HepG2 (cell line): ENCODE results near the gene ART3. TPM values are rescaled to one million over a fixed set of nuclear protein-coding genes. Genes with fewer than 3 reads are reported as not detected.

Experiments used
- BCL6 ChIP-seq: IDR thresholded peaks from 2 replicates; pipeline ENCODE4 v1.6.1; 2016; ENCODE audit warnings: missing genetic modification reagents, missing compliant biosample characterization
- BRD4 ChIP-seq: sonication (generic); formaldehyde crosslinking; IDR thresholded peaks from 2 replicates; pipeline ENCODE4 v1.4.0; 2020; ENCODE audit warnings: missing genetic modification reagents
- CREB1 ChIP-seq, 2 experiments: fragments of 450-650 bp in 1 of 2; IDR thresholded peaks; 2 replicates each; pipeline ENCODE4 v1.6.1; 2016 to 2017; ENCODE audit warnings: control low read depth in 1 of 2, mild to moderate bottlenecking in 1 of 2, missing compliant biosample characterization in 1 of 2, missing genetic modification characterization in 1 of 2
- DMAP1 ChIP-seq: IDR thresholded peaks from 2 replicates; pipeline ENCODE4 v1.6.1; 2016
- FOXM1 ChIP-seq: sonication (generic); formaldehyde crosslinking; IDR thresholded peaks from 2 replicates; pipeline ENCODE4 v1.5.0; 2020; ENCODE audit warnings: missing genetic modification reagents
- MXD1 ChIP-seq: sonication (generic); formaldehyde crosslinking; IDR thresholded peaks from 2 replicates; pipeline ENCODE4 v1.4.0; 2020; ENCODE audit warnings: mild to moderate bottlenecking, missing genetic modification reagents
- NKX3-1 ChIP-seq: sonication (generic); formaldehyde crosslinking; IDR thresholded peaks from 2 replicates; pipeline ENCODE4 v1.5.0; 2020; ENCODE audit warnings: missing genetic modification reagents
- RBM39 ChIP-seq: fragments of 200-400 bp; formaldehyde crosslinking; IDR thresholded peaks from one replicate; pipeline ENCODE4 v1.6.1; 2018; ENCODE audit warnings: antibody characterized with exemption, mild to moderate bottlenecking, low read depth, low read length; ENCODE audit not compliant: poor library complexity, severe bottlenecking
- RFX5 ChIP-seq: IDR thresholded peaks from 2 replicates; pipeline ENCODE4 v1.6.1; 2011; ENCODE audit warnings: low read depth, low read length, improper control_type of control experiment
- SIN3A ChIP-seq: IDR thresholded peaks from 2 replicates; pipeline ENCODE4 v1.6.1; 2011; ENCODE audit warnings: low read depth, mild to moderate bottlenecking, control low read depth, low read length, borderline replicate concordance
- SP4 ChIP-seq: sonication (generic); formaldehyde crosslinking; IDR thresholded peaks from 2 replicates; pipeline ENCODE4 v1.8.1; 2023; ENCODE audit warnings: mild to moderate bottlenecking, missing genetic modification reagents
- SUZ12 ChIP-seq: fragments of 150-350 bp; IDR thresholded peaks from 2 replicates; pipeline ENCODE4 v1.6.1; 2014; ENCODE audit warnings: low read depth, low read length
- TEAD2 ChIP-seq: sonication (generic); formaldehyde crosslinking; IDR thresholded peaks from 2 replicates; pipeline ENCODE4 v1.9.0; 2021; ENCODE audit warnings: missing genetic modification reagents
- TOPORS ChIP-seq: sonication (generic); formaldehyde crosslinking; IDR thresholded peaks from 2 replicates; pipeline ENCODE4 v1.8.0; 2023; ENCODE audit warnings: mild to moderate bottlenecking, missing genetic modification reagents
- ZFP41 ChIP-seq: sonication (generic); formaldehyde crosslinking; IDR thresholded peaks from 2 replicates; pipeline ENCODE4 v1.4.0; 2020; ENCODE audit warnings: mild to moderate bottlenecking, missing genetic modification reagents, borderline replicate concordance
- ZIK1 ChIP-seq: sonication (generic); formaldehyde crosslinking; IDR thresholded peaks from 2 replicates; pipeline ENCODE4 v1.5.0; 2020; ENCODE audit warnings: mild to moderate bottlenecking, low read depth, missing genetic modification reagents, borderline replicate concordance
- ZNF136 ChIP-seq: sonication (generic); formaldehyde crosslinking; IDR thresholded peaks from 2 replicates; pipeline ENCODE4 v1.8.1; 2022; ENCODE audit warnings: low read depth, mild to moderate bottlenecking, moderate library complexity, missing genetic modification reagents
- ZNF143 ChIP-seq: sonication (generic); formaldehyde crosslinking; IDR thresholded peaks from 2 replicates; pipeline ENCODE4 v1.4.0; 2020; ENCODE audit warnings: missing genetic modification reagents
- ZNF232 ChIP-seq: sonication (generic); formaldehyde crosslinking; IDR thresholded peaks from 2 replicates; pipeline ENCODE4 v1.4.0; 2020; ENCODE audit warnings: missing genetic modification reagents, borderline replicate concordance
- ZNF256 ChIP-seq: sonication (generic); formaldehyde crosslinking; conservative IDR thresholded peaks from 2 replicates; pipeline ENCODE4 v1.4.0; 2020; ENCODE audit warnings: missing genetic modification reagents
- ZNF354B ChIP-seq: sonication (generic); formaldehyde crosslinking; IDR thresholded peaks from 2 replicates; pipeline ENCODE4 v1.8.0; 2022; ENCODE audit warnings: mild to moderate bottlenecking, missing genetic modification reagents
- ZNF441 ChIP-seq: sonication (generic); formaldehyde crosslinking; IDR thresholded peaks from 2 replicates; pipeline ENCODE4 v1.7.0; 2021; ENCODE audit warnings: missing genetic modification reagents, borderline replicate concordance
- ZNF589 ChIP-seq: sonication (generic); formaldehyde crosslinking; conservative IDR thresholded peaks from 2 replicates; pipeline ENCODE4 v1.8.0; 2022; ENCODE audit warnings: mild to moderate bottlenecking, moderate library complexity, missing genetic modification reagents
- ZNF670 ChIP-seq: sonication (generic); formaldehyde crosslinking; IDR thresholded peaks from 2 replicates; pipeline ENCODE4 v1.8.0; 2022; ENCODE audit warnings: mild to moderate bottlenecking, missing genetic modification reagents, borderline replicate concordance
- ZNF7 ChIP-seq: IDR thresholded peaks from 2 replicates; pipeline ENCODE4 v1.6.1; 2016; ENCODE audit warnings: missing biosample characterization, missing genetic modification reagents
- ZNF724P ChIP-seq: sonication (generic); formaldehyde crosslinking; IDR thresholded peaks from 2 replicates; pipeline ENCODE4 v1.8.0; 2022; ENCODE audit warnings: missing genetic modification reagents, borderline replicate concordance
- polyA plus RNA-seq, 8 experiments: library from polyadenylated mRNA; depleted of rRNA in 3 of 8; stranded (reverse) in 7 of 8; unstranded in 1 of 8; fragments of >200 nt; fragmentation: Illumina TruSeq in 4 of 8; extraction: Trizol in 4 of 8; gene quantifications; 2 replicates each; pipeline versions ENCODE4 v1.2.1 to v1.2.3, GENCODE V29; 2011 to 2016; ENCODE audit warnings: low read depth in 4 of 8, missing spikeins in 1 of 8, mixed read lengths in 1 of 8; ENCODE audit not compliant: insufficient read depth in 1 of 8
- total RNA-seq, 5 experiments: library from RNA; depleted of rRNA; stranded (reverse); fragments of >200 nt; fragmentation: Illumina TruSeq; extraction: Trizol; gene quantifications; 2 replicates each; pipeline ENCODE4 v1.2.3, GENCODE V29; 2016; ENCODE audit warnings: low read depth in 1 of 5
- TF ChIP-seq, protein P1 (sequence below): sonication (generic); IDR thresholded peaks from 2 replicates; pipeline ENCODE4 v1.6.1; 2016; ENCODE audit warnings: low read depth, borderline replicate concordance
- TF ChIP-seq, protein P2 (sequence below): IDR thresholded peaks from 2 replicates; pipeline ENCODE4 v1.6.1; 2016; ENCODE audit warnings: missing compliant biosample characterization, missing genetic modification reagents, borderline replicate concordance
- TF ChIP-seq, protein P3 (sequence below): sonication (generic); formaldehyde crosslinking; IDR thresholded peaks from 2 replicates; pipeline ENCODE4 v1.5.0; 2020; ENCODE audit warnings: missing genetic modification reagents

ART3 gene
- total and polyA plus RNA-seq, 2 of the 13 experiments (the other 11 are each of a cell fraction or from before 2014, with no cell fraction given) = not detected

DNA sequence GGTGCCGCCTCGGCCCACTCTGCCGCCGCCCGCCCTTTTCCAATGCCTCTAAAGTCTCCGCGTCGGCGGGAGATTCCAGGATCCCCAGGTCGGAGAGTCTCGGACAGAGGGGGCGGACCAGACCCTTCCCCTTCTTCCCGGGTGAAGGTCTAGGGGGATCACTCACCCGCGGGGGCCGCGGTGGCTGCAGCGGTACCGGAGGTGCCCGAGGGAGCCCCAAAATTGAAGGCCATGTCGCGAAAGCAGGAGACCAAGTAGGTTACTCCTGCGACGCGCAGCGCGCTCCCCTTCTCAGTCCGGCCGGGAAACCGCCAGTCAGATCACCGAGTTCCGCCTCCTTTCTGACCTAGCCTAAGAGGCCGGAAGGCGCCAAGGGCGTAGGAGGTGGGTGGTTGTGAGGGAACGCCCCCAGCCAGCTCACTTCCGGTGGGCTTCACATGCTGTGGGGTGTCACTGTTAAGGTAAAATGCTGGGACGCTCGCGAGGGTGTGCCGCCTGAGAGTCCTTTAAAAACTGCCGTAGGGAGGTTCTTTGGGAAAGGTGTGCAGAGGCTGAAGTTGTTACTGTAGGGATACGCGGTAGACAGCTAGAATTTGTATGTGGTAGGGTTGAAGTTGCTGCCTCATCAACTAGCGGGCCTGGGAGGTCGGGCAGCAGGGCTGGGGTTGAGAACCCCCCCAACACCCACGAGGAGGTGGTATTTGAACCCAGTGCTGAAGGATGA is 73.8 kb downstream of the ART3 start, which contains the start of gene NUP54 (continued):
- TF ChIP-seq ZNF724P = peak; percentile 66; the same call in 1 of the 2 replicates
- peak; percentile 58; the same call in 1 of the 2 replicates for TF ChIP-seq ZNF136
- no peak for TF ChIP-seq ZNF670 (CRISPR knock-in tag)
- TF ChIP-seq BRD4 (CRISPR knock-in tag) = peak; percentile 89
- peak; percentile 76 for TF ChIP-seq SIN3A
- TF ChIP-seq FOXM1 = no peak
- peak; percentile 56; the same call in 1 of the 2 replicates for TF ChIP-seq MXD1 (CRISPR knock-in tag)
- peak; percentile 92 for TF ChIP-seq NKX3-1 (CRISPR knock-in tag)
- no peak; the same call in 1 of the 2 replicates for TF ChIP-seq ZNF143
- TF ChIP-seq, protein P1, sequence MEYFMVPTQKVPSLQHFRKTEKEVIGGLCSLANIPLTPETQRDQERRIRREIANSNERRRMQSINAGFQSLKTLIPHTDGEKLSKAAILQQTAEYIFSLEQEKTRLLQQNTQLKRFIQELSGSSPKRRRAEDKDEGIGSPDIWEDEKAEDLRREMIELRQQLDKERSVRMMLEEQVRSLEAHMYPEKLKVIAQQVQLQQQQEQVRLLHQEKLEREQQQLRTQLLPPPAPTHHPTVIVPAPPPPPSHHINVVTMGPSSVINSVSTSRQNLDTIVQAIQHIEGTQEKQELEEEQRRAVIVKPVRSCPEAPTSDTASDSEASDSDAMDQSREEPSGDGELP = peak; percentile 51; the same call in 1 of the 2 replicates
- TF ChIP-seq RFX5 = 0 out of 2 replicates have a peak, but pooled peaks have one; percentile 54
- TF ChIP-seq ZNF256 = peak; percentile 74
- no peak; the same call in 1 of the 2 replicates for TF ChIP-seq ZNF232 (CRISPR knock-in tag)
- no peak for TF ChIP-seq ZFP41 (CRISPR knock-in tag)
- TF ChIP-seq RBM39 = peak; percentile 81
- peak; percentile 94; the same call in 1 of the 2 replicates for TF ChIP-seq ZNF354B (CRISPR knock-in tag)
- no peak for TF ChIP-seq TEAD2 (CRISPR knock-in tag)
- TF ChIP-seq, protein P2, sequence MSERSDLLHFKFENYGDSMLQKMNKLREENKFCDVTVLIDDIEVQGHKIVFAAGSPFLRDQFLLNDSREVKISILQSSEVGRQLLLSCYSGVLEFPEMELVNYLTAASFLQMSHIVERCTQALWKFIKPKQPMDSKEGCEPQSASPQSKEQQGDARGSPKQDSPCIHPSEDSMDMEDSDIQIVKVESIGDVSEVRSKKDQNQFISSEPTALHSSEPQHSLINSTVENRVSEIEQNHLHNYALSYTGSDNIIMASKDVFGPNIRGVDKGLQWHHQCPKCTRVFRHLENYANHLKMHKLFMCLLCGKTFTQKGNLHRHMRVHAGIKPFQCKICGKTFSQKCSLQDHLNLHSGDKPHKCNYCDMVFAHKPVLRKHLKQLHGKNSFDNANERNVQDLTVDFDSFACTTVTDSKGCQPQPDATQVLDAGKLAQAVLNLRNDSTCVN (CRISPR knock-in tag) = peak; percentile 77
- TF ChIP-seq ZNF7 = 0 out of 2 replicates have a peak, but pooled peaks have one; percentile 27
- TF ChIP-seq ZNF441 = no peak
- TF ChIP-seq SUZ12 = no peak
- peak; percentile 88; the same call in 1 of the 2 replicates for TF ChIP-seq ZNF589 (CRISPR knock-in tag)
- TF ChIP-seq BCL6 (CRISPR knock-in tag) = peak; percentile 76
- peak; percentile 69; the same call in 1 of the 2 replicates for TF ChIP-seq ZIK1
- TF ChIP-seq SP4 (CRISPR knock-in tag) = peak; percentile 96
- peak; percentile 96; the same call in 1 of the 2 replicates for TF ChIP-seq TOPORS (CRISPR knock-in tag)
- TF ChIP-seq, protein P3, sequence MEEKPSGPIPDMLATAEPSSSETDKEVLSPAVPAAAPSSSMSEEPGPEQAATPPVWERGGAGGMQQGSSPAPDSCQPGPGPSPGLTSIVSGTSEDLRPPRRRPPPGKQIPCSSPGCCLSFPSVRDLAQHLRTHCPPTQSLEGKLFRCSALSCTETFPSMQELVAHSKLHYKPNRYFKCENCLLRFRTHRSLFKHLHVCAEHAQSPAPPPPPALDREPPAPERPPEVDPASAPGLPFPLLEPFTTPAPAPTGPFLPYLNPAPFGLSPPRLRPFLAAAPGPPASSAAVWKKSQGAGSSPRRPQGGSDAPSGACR (CRISPR knock-in tag) = peak; percentile 98
- TF ChIP-seq CREB1 (IDR thresholded peaks at IDR 0.05) = peak; percentile 82
- peak; percentile 95 for TF ChIP-seq CREB1 (CRISPR knock-in tag; IDR thresholded peaks at IDR 0.05)
- peak; percentile 97 for TF ChIP-seq DMAP1 (CRISPR knock-in tag)
